ENCODE data around the gene LRMDA.

GRCh38 chr10:75866731-75867130 lies 435.3 kb downstream of the LRMDA start:
- no peak for TF ChIP-seq EZH2 (IDR thresholded peaks at IDR 0.05; ENCODE audit: borderline replicate concordance, insufficient read depth, low read depth, low read length, poor library complexity, severe bottlenecking)
- no peak for TF ChIP-seq CTCF (IDR thresholded peaks at IDR 0.05)
